Prostate gland (tissue), 2 donors: ENCODE data around the gene FGD5.

Experiments used
- CTCF ChIP-seq, 4 experiments: fragments of 200-600 bp in 2 of 4; fragments of 450-650 bp in 2 of 4; sonication (generic) in 2 of 4; IDR thresholded peaks; 1 replicate in 3 of 4; 2 replicates in 1 of 4; pipeline ENCODE4 v1.5.1; 2016 to 2019; ENCODE audit warnings: antibody characterized with exemption in 4 of 4, mild to moderate bottlenecking in 2 of 4, moderate library complexity in 2 of 4
- POLR2A ChIP-seq: fragments of 450-650 bp; IDR thresholded peaks from one replicate; pipeline ENCODE4 v1.6.1; 2016; ENCODE audit warnings: antibody characterized with exemption, mild to moderate bottlenecking

GRCh38 chr3:14772533-14773138 lies 46.1 kb upstream of the FGD5 start:
- no peak for TF ChIP-seq CTCF (IDR thresholded peaks at IDR 0.05)
- TF ChIP-seq POLR2A, result no peak
